Upper lobe of right lung (tissue), 1 donor: ENCODE results near the gene SCARF2. TPM values are rescaled to one million over a fixed set of nuclear protein-coding genes. Genes with fewer than 3 reads are reported as not detected.
"Not testable (repeated sequence)": the region's sequence is repeated elsewhere in the genome, so short reads cannot be mapped to it uniquely, and the experiment has no call there.

Experiments
- ATAC-seq: fragments of 200-7000 bp; cut with Tn5 transposase; one replicate; pipeline ENCODE4 v1.9.1; 2020; ENCODE audit warnings: mild to moderate bottlenecking, moderate library complexity
- DNase-seq: peaks from one replicate; pipeline ENCODE4 v3.0.0-alpha.2; 2020
- H3K27ac ChIP-seq: fragments of 200-600 bp; one replicate; pipeline ENCODE4 v1.8.0; 2022
- H3K27me3 ChIP-seq: fragments of 200-600 bp; one replicate; pipeline ENCODE4 v1.8.0; 2022; ENCODE audit warnings: mild to moderate bottlenecking
- H3K36me3 ChIP-seq: fragments of 200-600 bp; one replicate; pipeline ENCODE4 v1.8.0; 2022
- H3K4me1 ChIP-seq: fragments of 200-600 bp; one replicate; pipeline ENCODE4 v1.8.0; 2022
- H3K4me3 ChIP-seq: fragments of 200-600 bp; one replicate; pipeline ENCODE4 v1.8.0; 2022; ENCODE audit warnings: mild to moderate bottlenecking
- H3K9me3 ChIP-seq: fragments of 200-600 bp; one replicate; pipeline ENCODE4 v1.8.0; 2022
- CTCF ChIP-seq: fragments of 200-600 bp; IDR thresholded peaks from one replicate; pipeline ENCODE4 v1.8.0; 2022; ENCODE audit warnings: antibody characterized with exemption
- intact Hi-C: fragments of 100-400 bp; cut with DNase I; formaldehyde crosslinking; loops from one replicate; pipeline ENCODE4 v1.11.0; 2022
- total RNA-seq: library from RNA; stranded (reverse); fragmentation: NEBNext Ultra II Directional; extraction: Animal tissue kit (Norgen Biotek cat#: 25700); gene quantifications from one replicate; pipeline ENCODE4 v1.2.1, GENCODE V29; 2021
- donor health status: DM: no; HTN: yes; CAD: no; lungs with severe emphysema.

Gene SCARF2
- total RNA-seq, 1 donor from 2014 or later: 24.0 TPM

- DNase-seq: peak; percentile 96
- H3K27me3 ChIP-seq: no peaks in the 10 kb centered on the region
- peak within 1 kb of the TSS; percentile 92 for H3K4me3 ChIP-seq
- no peaks in the 10 kb centered on the region for H3K9me3 ChIP-seq
- H3K4me1 ChIP-seq: peaks cover 23% of the 10 kb centered on the region
- no peak for TF ChIP-seq CTCF
- H3K36me3 ChIP-seq: no peaks in the 10 kb centered on the region
- H3K27ac ChIP-seq: peak within 1 kb of the TSS; percentile 82
- peak; percentile 97 for ATAC-seq
- intact Hi-C loops: no loop called here
Measured at GRCh38 chr22:20393705-20394476, 43.7 kb downstream of the SCARF2 start, which contains the start of gene ZNF74. Gene ZNF74, plus strand, starts transcription at chr22:20394151. Its CDS starts 478 bp downstream, at chr22:20394629.

GRCh38 chr22:20392983-20393704, 44.5 kb downstream of the SCARF2 start:
- Histone ChIP-seq H3K4me3 (peak overlapping the region; percentile 92), H3K4me1 (peaks cover 23% of the 10 kb centered on the region), H3K27ac (peak overlapping the region; percentile 82), H3K27me3 (no peaks in the 10 kb centered on the region), H3K36me3 (no peaks in the 10 kb centered on the region), H3K9me3 (no peaks in the 10 kb centered on the region)
- ATAC-seq: no peak
- intact Hi-C loops: no loop called here
- DNase-seq: peak; percentile 67
- no peak for TF ChIP-seq CTCF

GRCh38 chr22:20392365-20392881, 45.2 kb downstream of the SCARF2 start:
- ATAC-seq, H3K4me3 ChIP-seq, H3K27ac ChIP-seq, H3K9me3 ChIP-seq, H3K36me3 ChIP-seq, intact Hi-C loops, H3K27me3 ChIP-seq, DNase-seq: not testable (repeated sequence)
- H3K4me1 ChIP-seq: peaks cover 23% of the 10 kb centered on the region

- Histone ChIP-seq H3K9me3 (no peaks in the 10 kb centered on the region), H3K4me1 (peaks cover 21% of the 10 kb centered on the region), H3K4me3 (no peak overlapping the region), H3K36me3 (no peaks in the 10 kb centered on the region), H3K27me3 (no peaks in the 10 kb centered on the region), H3K27ac (no peak overlapping the region)
- intact Hi-C loops: no loop called here
- DNase-seq (no peak), ATAC-seq (no peak)
- no peak for TF ChIP-seq CTCF
Measured at GRCh38 chr22:20391222-20391621, 46.4 kb downstream of the SCARF2 start.

- Histone ChIP-seq H3K27me3 (no peaks in the 10 kb centered on the region), H3K4me3 (no peak overlapping the region), H3K36me3 (no peaks in the 10 kb centered on the region), H3K9me3 (no peaks in the 10 kb centered on the region), H3K27ac (no peak overlapping the region), H3K4me1 (peaks cover 15% of the 10 kb centered on the region)
- no peak for ATAC-seq
- TF ChIP-seq CTCF: no peak
- intact Hi-C loops: no loop called here
- DNase-seq: no peak
Measured at GRCh38 chr22:20390394-20390907, 47.2 kb downstream of the SCARF2 start.

GRCh38 chr22:20389288-20389687, 48.3 kb downstream of the SCARF2 start:
- ATAC-seq (no peak), DNase-seq (no peak)
- H3K27me3 ChIP-seq: peaks cover 7% of the 10 kb centered on the region
- H3K36me3 ChIP-seq: no peaks in the 10 kb centered on the region
- H3K4me3 ChIP-seq: no peak overlapping the region
- TF ChIP-seq CTCF: no peak
- H3K4me1 ChIP-seq: peaks cover 5% of the 10 kb centered on the region
- intact Hi-C loops: no loop called here
- no peaks in the 10 kb centered on the region for H3K9me3 ChIP-seq
- no peak overlapping the region for H3K27ac ChIP-seq
